Left renal cortex interstitium (tissue), 4 donors: ENCODE measurements around the gene PPP3CA. TPM values are rescaled to one million over a fixed set of nuclear protein-coding genes. Genes with fewer than 3 reads are reported as not detected.

Experiments
- DNase-seq, 4 donors: peaks; one replicate each; pipeline ENCODE4 v3.0.0-alpha.2; 2013; ENCODE audit warnings: low read depth in 4 of 4, low spot score in 2 of 4, missing footprints in 1 of 4
- polyA plus RNA-seq, 4 donors: library from polyadenylated mRNA; unstranded; fragments of 120-200 nt; gene quantifications; one replicate each; pipeline ENCODE4 v1.2.1, GENCODE V29; 2013; ENCODE audit not compliant: insufficient read length in 4 of 4

The PPP3CA gene
- polyA plus RNA-seq, 4 donors = 38.4 to 47.5 (median 41.0) TPM

DNA sequence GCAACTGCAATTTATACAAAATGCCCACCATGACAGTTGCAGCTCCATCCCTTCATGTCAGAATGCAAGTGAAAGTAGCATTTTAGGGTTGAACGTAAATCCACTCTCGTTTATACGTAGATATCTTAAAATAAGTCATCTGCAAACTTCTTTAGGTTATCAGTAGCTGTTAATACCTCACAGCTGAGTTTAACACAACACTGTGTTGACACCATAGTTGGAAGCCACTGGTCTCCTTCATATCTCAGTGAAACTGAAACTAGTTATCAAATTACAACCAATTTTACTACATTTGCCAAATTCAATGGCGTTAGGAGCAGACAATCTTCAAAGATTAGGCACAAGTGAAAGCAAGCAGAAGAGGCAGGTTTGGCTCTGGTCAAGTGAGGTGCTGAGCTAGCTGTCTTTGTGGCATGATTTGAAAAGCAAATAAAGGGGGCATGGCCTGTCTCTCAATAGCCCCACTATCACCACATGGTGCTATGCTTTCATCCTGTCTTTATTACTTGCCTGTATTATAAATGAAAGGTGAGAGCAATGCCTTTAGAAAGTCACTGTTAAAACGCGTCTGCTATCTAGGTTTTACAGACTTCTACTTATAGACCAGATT, 12.3 kb downstream of the PPP3CA start:
- no peak for DNase-seq

DNA sequence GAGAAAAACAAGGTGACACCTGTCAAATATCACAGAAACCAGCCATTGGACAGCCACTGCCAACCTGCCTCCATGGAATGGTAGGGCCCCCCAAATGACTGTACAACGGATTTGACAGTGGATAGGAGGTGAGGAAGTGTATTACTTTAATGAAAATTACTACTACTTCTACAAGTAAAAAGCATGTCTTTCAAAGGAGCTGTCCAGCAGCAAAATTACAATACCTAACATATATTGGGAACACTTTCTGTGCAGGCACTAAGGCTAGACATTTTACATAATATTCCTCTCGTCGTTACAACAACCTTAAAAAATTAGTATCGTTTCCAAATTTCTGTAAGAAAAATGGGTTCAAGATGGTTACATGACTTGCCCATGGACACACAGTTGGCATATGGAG, 14.9 kb downstream of the PPP3CA start:
- DNase-seq = no peak

- no peak for DNase-seq
Observed at GRCh38 chr4:101331017-101331416, 16.3 kb downstream of the PPP3CA start.

DNA sequence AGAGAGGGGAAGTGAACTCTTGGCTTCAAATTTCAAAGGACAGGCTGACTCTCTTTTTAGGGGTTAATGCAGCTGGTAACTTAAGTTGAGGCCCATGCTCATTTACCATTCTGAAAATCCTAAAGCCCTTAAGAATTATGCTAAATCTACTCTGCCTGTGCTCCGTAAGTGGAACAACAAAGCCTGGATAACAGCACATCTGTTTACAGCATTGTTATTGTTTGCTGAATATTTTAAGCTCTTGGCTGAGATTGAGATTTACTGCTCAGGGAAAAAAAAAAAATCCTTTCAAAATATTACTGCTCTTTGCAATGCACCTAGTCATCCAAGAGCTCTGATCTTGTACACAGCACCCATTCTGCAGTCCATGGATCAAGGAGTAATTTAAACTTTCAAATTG, 17.7 kb downstream of the PPP3CA start:
- no peak for DNase-seq

GRCh38 chr4:101328063-101328602, 19.2 kb downstream of the PPP3CA start:
- no peak for DNase-seq

DNA sequence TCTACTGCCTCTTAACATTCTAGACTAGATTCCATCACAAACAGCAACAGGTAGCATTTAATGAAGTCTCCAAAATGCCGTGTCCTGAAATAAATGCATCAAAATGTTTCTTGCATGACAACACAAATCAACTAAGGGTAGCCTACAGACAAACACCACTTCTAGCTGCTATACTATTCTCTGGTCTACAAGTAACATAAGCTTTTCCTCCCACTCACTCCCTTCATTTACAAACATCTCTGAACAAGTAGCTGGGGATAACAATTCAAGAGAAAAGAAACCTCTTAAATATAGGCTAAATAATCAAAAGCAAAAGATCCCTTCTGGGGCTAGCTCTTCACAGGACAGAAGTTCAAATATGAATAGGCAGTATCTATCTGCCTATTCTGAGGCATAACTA, 20.8 kb downstream of the PPP3CA start:
- DNase-seq = peak in 1 of 4 donors; percentile 29

- no peak for DNase-seq
Observed at GRCh38 chr4:101322743-101323142, 24.6 kb downstream of the PPP3CA start.

DNA sequence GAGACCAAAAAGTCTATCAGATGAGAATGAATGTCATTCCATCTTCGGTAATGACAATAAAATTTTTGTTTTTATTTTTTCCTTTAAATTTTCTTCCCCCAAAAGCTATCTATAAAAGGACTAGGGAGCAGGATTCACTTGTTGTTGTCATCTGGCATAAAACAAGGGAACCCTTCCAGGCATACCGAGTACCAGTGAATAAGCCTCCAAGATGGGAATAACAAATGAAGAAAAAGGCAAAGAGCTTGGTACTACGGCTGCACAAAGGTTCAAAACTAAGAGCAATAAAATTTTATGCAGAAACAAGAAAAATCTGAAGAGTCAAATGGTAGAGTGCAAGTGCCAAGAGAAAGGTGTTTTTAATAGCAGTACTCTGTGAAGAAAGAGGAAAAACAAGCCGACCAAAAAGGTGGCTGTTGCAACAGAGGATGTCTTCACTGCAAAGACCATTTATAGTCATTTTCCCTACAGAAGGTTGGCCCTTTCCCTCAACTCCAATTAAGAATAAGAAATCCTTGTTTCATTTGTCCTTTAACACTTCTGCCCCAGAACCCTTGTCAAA, 25.8 kb downstream of the PPP3CA start:
- DNase-seq = no peak

DNA sequence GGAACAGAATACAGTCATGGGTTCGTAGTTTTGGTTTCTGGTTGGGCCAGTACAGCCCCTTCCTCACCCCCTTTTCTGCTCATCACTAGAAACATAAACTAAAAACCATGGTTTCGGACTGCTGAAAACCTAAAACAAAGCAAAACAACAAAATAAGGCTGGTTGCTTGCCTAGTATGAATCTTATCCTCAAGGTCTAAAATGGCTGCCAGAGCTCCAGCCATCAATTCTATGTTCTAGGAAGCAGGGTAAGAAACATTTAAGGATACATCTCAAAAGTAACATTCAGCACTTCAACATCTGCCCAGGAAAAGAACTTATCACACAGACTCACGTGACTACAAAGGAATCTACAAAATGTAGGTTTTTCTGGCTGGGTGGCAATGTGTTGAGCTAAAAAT, 31.5 kb downstream of the PPP3CA start:
- DNase-seq = no peak

DNA sequence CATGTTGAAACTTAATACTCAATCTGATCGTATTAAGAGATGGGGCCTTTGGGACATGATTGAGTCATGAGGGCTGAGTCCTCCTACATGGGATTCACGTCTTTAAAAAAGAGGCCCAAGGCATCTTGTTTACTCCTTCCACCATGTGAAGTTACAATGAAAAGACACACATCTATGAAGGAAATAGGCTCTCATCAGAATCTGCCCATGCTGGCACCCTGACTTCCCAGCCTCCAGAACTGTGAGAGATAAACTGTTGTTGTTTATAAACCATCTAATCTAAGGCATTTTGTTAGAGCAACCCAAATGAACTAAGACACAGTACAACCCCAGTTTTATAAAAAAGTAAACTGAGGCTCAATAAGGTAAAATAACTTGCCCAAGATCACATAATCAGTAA, 32.3 kb downstream of the PPP3CA start:
- DNase-seq = no peak

GRCh38 chr4:101309925-101310324, 37.4 kb downstream of the PPP3CA start:
- DNase-seq = no peak

DNA sequence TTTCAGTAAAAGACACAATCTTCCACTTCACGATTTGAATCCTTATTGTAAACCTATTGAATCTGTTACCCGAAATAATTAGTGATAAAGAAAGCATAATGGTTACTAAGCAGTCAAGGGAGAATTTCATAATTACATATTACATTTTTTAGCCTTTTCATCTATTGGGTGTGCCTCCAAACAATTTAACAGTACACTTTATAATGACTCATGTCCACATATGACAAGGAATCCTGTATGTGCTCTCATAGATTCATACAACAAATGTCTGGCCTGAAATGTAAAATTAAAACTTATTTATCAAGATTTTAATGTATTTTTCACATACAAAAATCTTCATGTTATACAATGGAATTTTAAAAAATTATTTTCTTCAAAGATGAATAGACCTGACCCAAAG, 39.4 kb downstream of the PPP3CA start:
- DNase-seq = no peak

DNA sequence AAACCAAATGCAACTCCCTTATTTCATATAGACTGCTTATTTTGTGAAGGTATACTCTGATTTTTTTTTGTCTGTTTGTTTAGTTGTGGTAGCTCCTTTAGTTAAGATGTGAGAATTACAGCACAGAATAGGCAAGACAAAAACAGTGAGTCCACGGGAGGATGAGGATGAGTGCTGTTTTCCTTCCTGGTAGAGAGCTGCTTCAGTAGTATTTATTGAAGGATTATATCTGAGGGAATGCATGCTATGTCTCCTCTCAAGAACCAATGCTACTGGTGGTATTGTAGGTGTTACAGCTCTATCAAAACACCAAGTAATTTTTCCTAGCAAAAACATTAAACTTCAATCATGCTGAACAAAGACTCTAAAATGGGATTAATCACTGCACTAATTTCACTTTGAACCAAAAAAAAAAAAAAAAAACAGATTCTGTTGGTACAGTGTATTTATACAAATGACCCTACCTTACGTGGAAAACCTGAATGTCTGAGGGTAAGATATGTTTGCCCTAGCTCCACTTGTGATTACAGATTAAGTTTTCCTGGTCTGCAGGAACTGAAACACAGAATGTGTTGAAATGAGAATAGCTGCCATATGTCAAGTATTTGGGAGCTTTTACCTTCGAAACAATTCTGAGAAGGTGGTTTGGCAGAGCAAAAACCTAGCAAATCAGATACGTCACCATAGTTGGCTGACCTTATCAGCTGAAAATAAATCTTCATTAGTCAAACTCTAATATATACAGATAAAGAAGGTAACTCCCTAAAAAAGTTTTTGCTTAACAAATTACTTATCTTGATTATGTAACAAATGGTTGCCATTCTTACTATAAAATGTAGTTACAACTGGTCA, 40.3 kb downstream of the PPP3CA start:
- no peak for DNase-seq

GRCh38 chr4:101306225-101306624, 41.1 kb downstream of the PPP3CA start:
- no peak for DNase-seq

GRCh38 chr4:101304916-101305315, 42.4 kb downstream of the PPP3CA start:
- DNase-seq = no peak

- DNase-seq = no peak
Observed at GRCh38 chr4:101299899-101300540, 47.3 kb downstream of the PPP3CA start.

GRCh38 chr4:101299021-101299420, 48.3 kb downstream of the PPP3CA start:
- DNase-seq = no peak

DNA sequence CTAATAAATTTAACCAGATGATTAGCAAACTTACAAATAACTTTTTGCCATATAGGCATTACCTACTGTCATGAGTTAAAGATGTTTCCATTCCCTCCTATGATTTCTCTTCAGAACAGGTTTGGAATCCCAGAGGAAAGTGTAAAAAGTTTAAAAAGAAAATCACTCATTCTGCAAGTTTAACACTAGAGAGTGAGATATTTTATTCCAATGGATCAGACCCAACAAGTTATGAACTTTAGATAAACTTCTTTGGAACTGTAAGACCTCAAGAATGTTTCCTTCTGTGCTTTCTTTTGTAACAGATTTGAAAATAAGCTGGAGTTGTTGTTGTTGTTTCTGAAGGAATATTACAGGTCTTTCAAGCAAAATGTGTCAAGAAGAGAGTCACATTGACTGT, 51.6 kb downstream of the PPP3CA start:
- DNase-seq = no peak

DNA sequence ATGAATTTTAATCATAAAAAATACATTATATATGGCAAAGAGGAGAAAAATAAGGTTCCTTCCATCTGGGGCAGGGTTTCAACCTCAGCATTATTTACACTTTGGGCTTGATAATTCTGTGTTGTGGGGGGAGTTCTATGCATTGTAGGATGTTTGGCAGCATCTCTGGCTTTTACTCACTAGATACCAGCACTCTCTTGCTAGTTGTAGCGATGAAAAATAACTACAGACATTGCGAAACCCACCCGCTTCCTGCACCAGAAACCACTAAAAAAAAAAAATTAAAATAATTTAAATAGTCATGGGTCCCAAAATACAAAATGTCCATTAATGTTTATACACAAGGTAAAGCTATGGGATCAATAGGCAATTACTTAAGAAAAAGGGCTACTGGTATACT, 52.7 kb downstream of the PPP3CA start:
- DNase-seq = no peak

GRCh38 chr4:101292901-101293300, 54.4 kb downstream of the PPP3CA start:
- no peak for DNase-seq

DNA sequence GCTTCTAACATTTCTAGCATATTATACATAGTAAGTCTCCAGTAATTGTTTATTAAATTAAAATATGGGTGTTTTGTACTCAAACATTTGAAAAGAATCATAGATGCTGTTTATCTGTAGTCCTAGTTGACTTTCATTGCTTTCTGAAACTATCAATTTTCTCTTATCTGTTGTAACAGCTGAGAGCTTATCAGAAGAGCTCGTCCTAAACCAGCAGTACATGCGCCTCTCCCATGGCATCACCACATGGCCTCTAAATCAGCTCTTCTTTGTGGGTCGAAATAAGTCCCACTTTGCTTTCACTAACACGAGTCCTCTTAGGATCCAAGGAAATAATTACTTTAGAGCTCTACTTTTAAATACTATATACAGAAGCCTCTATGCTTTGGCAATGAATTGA, 55.1 kb downstream of the PPP3CA start:
- no peak for DNase-seq
